Neuron (in vitro differentiated cells): ENCODE data around the gene SHKBP1.

Source experiments
- H2AFZ ChIP-seq: one replicate; pipeline ENCODE4 v1.6.1; 2013; ENCODE audit warnings: low read depth, mild to moderate bottlenecking, inconsistent platforms, low read length, moderate library complexity
- H3K27me3 ChIP-seq: one replicate; pipeline ENCODE4 v1.6.1; 2013; ENCODE audit warnings: low read length; ENCODE audit not compliant: insufficient read depth
- H3K36me3 ChIP-seq: one replicate; pipeline ENCODE4 v1.6.1; 2013; ENCODE audit warnings: low read length; ENCODE audit not compliant: insufficient read depth
- H3K4me1 ChIP-seq: one replicate; pipeline ENCODE4 v1.6.1; 2013; ENCODE audit warnings: low read length; ENCODE audit not compliant: insufficient read depth
- H3K4me3 ChIP-seq: 2 replicates; pipeline ENCODE4 v1.5.1; 2013; ENCODE audit warnings: mild to moderate bottlenecking, low read length, moderate library complexity
- H3K9me3 ChIP-seq: one replicate; pipeline ENCODE4 v1.6.1; 2013; ENCODE audit warnings: low read length

Gene SHKBP1

GRCh38 chr19:40592170-40592569 is 15.5 kb downstream of the SHKBP1 start:
- Histone ChIP-seq H3K4me1 (peaks cover 22% of the 10 kb centered on the region), H3K27me3 (no peaks in the 10 kb centered on the region), H3K9me3 (no peaks in the 10 kb centered on the region), H2AFZ (no peak overlapping the region), H3K4me3 (no peak overlapping the region), H3K36me3 (peaks cover 8% of the 10 kb centered on the region)

GRCh38 chr19:40594255-40594654 is 17.6 kb downstream of the SHKBP1 start:
- H3K27me3 ChIP-seq: no peaks in the 10 kb centered on the region
- H3K9me3 ChIP-seq: no peaks in the 10 kb centered on the region
- H3K36me3 ChIP-seq: no peaks in the 10 kb centered on the region
- peak overlapping the region; percentile 26 for H3K4me3 ChIP-seq
- peak overlapping the region; percentile 0 for H2AFZ ChIP-seq
- H3K4me1 ChIP-seq: peaks cover 32% of the 10 kb centered on the region

- no peaks in the 10 kb centered on the region for H3K27me3 ChIP-seq
- peak overlapping the region; percentile 0 for H2AFZ ChIP-seq
- peaks cover 36% of the 10 kb centered on the region for H3K4me1 ChIP-seq
- H3K4me3 ChIP-seq: peak overlapping the region; percentile 26
- no peaks in the 10 kb centered on the region for H3K9me3 ChIP-seq
- H3K36me3 ChIP-seq: no peaks in the 10 kb centered on the region
These were observed 18.0 kb downstream of the SHKBP1 start for GRCh38 chr19:40594657-40595091.

- Histone ChIP-seq H3K27me3 (no peaks in the 10 kb centered on the region), H3K36me3 (peaks cover 8% of the 10 kb centered on the region), H3K4me3 (peak overlapping the region; percentile 50), H3K4me1 (peaks cover 38% of the 10 kb centered on the region), H2AFZ (peak overlapping the region; percentile 65), H3K9me3 (no peaks in the 10 kb centered on the region)
These were observed 20.1 kb downstream of the SHKBP1 start for GRCh38 chr19:40596608-40597328.

DNA sequence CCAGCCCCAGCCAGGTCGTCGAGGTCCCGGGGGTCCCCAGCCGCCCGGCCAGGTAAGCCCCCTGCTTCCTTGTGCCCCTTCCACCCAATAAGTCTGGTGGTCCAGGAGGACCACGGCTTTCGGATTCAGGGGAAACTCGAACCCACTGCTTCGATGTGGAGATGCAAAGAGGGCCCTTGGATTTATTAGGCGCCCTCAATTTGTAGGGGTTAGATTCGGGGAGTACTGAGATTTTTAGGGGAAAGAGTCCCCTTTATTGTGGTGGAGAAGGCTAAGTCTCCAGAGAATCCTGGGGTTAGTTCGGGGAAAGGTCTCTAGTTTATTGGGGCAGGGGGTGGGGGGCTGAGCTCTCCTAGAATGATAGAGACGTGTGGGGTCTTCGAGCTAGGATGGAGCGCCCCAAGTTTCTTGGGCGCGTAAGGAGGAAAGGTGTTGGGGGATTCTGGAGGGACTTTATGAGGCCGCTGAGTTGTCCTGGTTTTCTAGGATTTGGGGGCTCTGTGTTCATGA is 20.7 kb downstream of the SHKBP1 start:
- peaks cover 35% of the 10 kb centered on the region for H3K4me1 ChIP-seq
- H3K36me3 ChIP-seq: peaks cover 9% of the 10 kb centered on the region
- H3K27me3 ChIP-seq: no peaks in the 10 kb centered on the region
- peak overlapping the region; percentile 65 for H2AFZ ChIP-seq
- H3K4me3 ChIP-seq: peak overlapping the region; percentile 50
- no peaks in the 10 kb centered on the region for H3K9me3 ChIP-seq

DNA sequence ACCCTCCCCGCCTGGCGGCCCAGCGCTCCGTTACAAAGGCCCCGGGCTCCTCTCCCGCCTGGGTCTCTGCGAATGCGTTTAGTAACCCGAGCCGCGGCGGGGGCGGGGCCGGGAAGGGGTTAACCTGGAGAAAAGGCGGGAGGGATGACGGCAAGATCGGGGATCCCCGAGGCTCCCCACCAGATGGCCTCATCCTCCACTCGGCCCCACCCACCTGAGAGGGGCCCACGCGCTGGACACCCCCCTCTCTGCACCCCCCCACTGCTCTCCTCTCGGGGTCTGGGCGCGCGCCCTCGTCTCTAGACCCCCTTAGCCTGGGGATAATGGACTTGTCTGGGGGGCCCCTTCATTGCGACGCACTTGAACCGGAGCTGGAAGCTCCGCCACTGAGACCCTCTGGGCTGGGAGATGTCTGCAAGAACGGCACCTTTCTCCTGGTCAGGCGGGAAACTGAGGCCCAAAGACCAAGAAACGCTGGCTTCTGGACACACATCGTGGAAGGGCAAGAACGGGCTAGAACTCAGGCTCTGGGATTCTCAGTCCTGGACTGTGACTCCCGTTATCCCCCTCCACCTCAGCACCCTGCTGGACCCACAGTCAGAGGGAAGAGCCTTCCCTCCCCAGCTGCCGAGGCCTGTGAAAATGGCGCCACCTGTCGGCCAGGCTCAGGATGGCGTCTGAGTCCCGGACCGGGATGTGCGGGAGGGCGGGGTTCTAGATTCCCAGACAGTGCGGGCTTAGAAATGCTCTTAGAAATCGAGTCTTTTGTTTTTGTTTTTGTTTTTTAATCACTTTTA is 21.6 kb downstream of the SHKBP1 start:
- peak overlapping the region; percentile 50 for H3K4me3 ChIP-seq
- peaks cover 34% of the 10 kb centered on the region for H3K4me1 ChIP-seq
- no peaks in the 10 kb centered on the region for H3K9me3 ChIP-seq
- H3K27me3 ChIP-seq: no peaks in the 10 kb centered on the region
- no peak overlapping the region for H2AFZ ChIP-seq
- H3K36me3 ChIP-seq: peaks cover 9% of the 10 kb centered on the region

DNA sequence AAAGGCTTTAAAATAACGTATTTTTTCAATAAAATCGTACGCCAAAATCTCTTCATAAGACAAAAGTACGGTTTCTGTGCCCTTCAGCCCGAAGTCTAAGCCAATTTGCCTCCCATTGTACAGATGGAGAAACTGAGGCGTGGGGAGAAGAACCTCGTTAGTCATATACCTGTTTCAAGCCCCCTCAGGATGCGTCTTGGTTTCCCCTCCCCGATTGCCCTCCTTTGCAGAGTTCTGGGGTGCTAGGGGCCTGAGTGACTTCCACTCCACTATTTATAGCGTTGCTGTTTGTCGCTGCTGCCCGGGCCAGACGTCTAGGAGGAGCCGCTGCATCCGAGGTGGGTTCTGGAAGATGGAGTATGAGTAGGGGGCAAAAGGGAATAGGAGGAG is 22.2 kb downstream of the SHKBP1 start:
- peaks cover 9% of the 10 kb centered on the region for H3K36me3 ChIP-seq
- peak overlapping the region; percentile 2 for H3K4me3 ChIP-seq
- H3K9me3 ChIP-seq: no peaks in the 10 kb centered on the region
- no peaks in the 10 kb centered on the region for H3K27me3 ChIP-seq
- no peak overlapping the region for H2AFZ ChIP-seq
- peaks cover 33% of the 10 kb centered on the region for H3K4me1 ChIP-seq

DNA sequence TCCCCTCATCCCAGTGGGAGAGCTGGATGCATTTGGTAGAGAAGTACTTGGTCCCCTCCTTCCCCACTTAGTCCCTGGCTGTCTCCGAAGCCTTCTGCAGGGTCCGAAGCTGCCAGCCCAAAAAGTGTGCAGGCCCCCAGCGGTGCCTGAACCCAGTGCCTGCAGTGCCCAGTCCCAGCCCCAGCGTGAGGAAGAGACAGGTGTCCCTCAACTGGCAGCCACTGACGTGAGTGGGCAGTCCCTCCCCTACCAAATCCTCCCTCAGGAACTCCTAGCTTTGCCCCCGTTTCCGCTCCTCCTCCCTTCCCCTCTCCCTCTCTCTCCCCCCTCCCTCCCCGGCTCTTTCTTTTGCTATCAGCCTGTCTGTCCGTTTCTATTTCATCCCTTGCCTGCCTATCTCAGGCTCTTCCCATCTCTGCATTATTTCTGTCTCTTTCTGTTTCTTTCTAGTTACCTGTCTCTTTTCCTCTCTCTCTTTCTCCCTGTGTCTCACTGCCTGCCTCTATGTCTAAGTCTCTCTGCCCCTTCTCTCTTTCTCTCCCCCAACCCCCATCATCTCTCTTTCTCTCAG is 22.7 kb downstream of the SHKBP1 start:
- Histone ChIP-seq H2AFZ (no peak overlapping the region), H3K27me3 (no peaks in the 10 kb centered on the region), H3K4me1 (peaks cover 28% of the 10 kb centered on the region), H3K9me3 (no peaks in the 10 kb centered on the region), H3K36me3 (peaks cover 9% of the 10 kb centered on the region), H3K4me3 (no peak overlapping the region)

GRCh38 chr19:40599902-40600569 is 23.4 kb downstream of the SHKBP1 start:
- H3K27me3 ChIP-seq: no peaks in the 10 kb centered on the region
- no peak overlapping the region for H3K4me3 ChIP-seq
- H3K36me3 ChIP-seq: peaks cover 11% of the 10 kb centered on the region
- no peak overlapping the region for H2AFZ ChIP-seq
- peaks cover 22% of the 10 kb centered on the region for H3K4me1 ChIP-seq
- H3K9me3 ChIP-seq: no peaks in the 10 kb centered on the region

- H3K4me1 ChIP-seq: peaks cover 20% of the 10 kb centered on the region
- H3K4me3 ChIP-seq: no peak overlapping the region
- H3K27me3 ChIP-seq: no peaks in the 10 kb centered on the region
- H3K9me3 ChIP-seq: no peaks in the 10 kb centered on the region
- peaks cover 16% of the 10 kb centered on the region for H3K36me3 ChIP-seq
- no peak overlapping the region for H2AFZ ChIP-seq
These were observed 24.0 kb downstream of the SHKBP1 start for GRCh38 chr19:40600570-40601133.

DNA sequence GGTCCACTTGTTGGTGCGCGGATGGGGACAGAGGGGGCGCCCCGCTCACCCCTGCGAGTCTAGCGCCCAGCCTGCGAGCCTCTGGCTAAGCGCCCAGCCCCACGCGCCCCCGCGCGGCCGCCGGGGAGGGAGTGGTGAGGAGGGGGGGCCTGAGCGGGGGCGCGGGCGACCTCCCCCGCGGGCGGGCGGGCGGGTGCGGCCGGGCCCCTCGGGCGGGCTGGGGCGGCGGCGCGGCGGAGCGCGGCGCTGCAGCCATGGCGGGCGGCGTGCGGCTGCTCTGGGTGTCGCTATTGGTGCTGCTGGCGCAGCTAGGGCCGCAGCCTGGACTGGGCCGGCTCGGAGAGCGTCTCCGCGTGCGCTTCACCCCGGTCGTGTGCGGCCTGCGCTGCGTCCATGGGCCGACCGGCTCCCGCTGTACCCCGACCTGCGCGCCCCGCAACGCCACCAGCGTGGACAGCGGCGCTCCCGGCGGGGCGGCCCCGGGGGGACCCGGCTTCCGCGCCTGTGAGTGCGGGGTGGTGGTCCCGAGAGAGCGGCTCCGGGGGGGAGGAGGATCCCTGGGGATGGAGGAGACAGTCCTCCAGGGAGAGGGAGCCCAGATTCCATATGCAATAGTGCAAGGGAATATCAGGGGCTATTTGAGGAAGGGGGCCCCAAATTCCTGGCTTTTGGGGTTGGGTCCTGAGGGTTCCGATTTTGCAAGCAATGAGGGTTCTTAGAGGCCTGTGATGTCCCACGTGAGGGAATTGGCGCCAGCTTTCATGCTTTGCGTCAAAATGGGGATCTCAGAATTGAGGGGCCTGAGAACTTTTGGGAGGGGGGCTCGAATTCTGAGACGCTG is 24.7 kb downstream of the SHKBP1 start, which contains the start of gene LTBP4:
TSS of gene LTBP4 (plus strand) at position 236 of the 841 bp plus-strand sequence. CDS start at position 255, 19 bp downstream.
- Histone ChIP-seq H2AFZ (no peak within 1 kb of the TSS), H3K4me1 (peaks cover 20% of the 10 kb centered on the region), H3K4me3 (no peak within 1 kb of the TSS), H3K9me3 (no peaks in the 10 kb centered on the region), H3K36me3 (peaks cover 19% of the 10 kb centered on the region), H3K27me3 (no peaks in the 10 kb centered on the region)

- H3K4me1 ChIP-seq: peaks cover 11% of the 10 kb centered on the region
- no peak overlapping the region for H3K4me3 ChIP-seq
- H3K27me3 ChIP-seq: no peaks in the 10 kb centered on the region
These were observed 26.4 kb downstream of the SHKBP1 start for GRCh38 chr19:40603071-40603388.

More at GRCh38 chr19:40603071-40603388, 26.4 kb downstream of the SHKBP1 start:
- peaks cover 22% of the 10 kb centered on the region for H3K36me3 ChIP-seq
- H3K9me3 ChIP-seq: no peaks in the 10 kb centered on the region
- H2AFZ ChIP-seq: no peak overlapping the region
